ENCODE results near the gene FABP1. TPM values are rescaled to one million over a fixed set of nuclear protein-coding genes. Genes with fewer than 3 reads are reported as not detected.

Gene FABP1
- total and polyA plus RNA-seq, 2 of the 4 experiments (the other 2 are of a cell fraction) = not detected

- BruUV-seq (replicated peaks) = no TSS peak
- Histone ChIP-seq H3K9me1 (ENCODE audit: insufficient read depth, low read length) (no peaks in the 10 kb centered on the region), H3K4me1 (ENCODE audit: control insufficient read depth, insufficient read depth, low read length) (no peaks in the 10 kb centered on the region), H3K23ac (ENCODE audit: low read depth, low read length) (no peak overlapping the region), H4K5ac (ENCODE audit: low read depth, low read length) (no peak overlapping the region), H4K8ac (ENCODE audit: low read depth in 2 of 2, low read length in 2 of 2) (no peak overlapping the region), H2BK15ac (ENCODE audit: low read depth, low read length) (no peak overlapping the region), H3K9ac (ENCODE audit: low read depth, low read length) (no peak overlapping the region), H4K91ac (ENCODE audit: insufficient read depth, low read depth, low read length) (no peak overlapping the region), H3K56ac (ENCODE audit: extremely low read depth, insufficient read depth, low read length) (no peak overlapping the region), H3K9me3 (ENCODE audit: control insufficient read depth, insufficient read depth, low read length) (no peaks in the 10 kb centered on the region), H3K18ac (ENCODE audit: low read depth, low read length) (no peak overlapping the region), H3K27me3 (ENCODE audit: control insufficient read depth, insufficient read depth, low read length) (peaks cover 15% of the 10 kb centered on the region), H3K27ac (ENCODE audit: insufficient read depth, low read length) (no peak overlapping the region), H2AK9ac (replicated peaks; ENCODE audit: low read depth, low read length, poor library complexity) (no peak overlapping the region), H3K36me3 (ENCODE audit: control insufficient read depth, insufficient read depth, low read length) (no peaks in the 10 kb centered on the region), H2BK120ac (ENCODE audit: low read depth, low read length) (no peak overlapping the region), H2AK5ac (ENCODE audit: low read depth, low read length) (no peak overlapping the region), H3K79me1 (ENCODE audit: low read depth in 1 of 2, low read length in 2 of 2) (no peaks in the 10 kb centered on the region), H2BK5ac (ENCODE audit: low read depth, low read length, poor library complexity, severe bottlenecking) (no peak overlapping the region), H2BK20ac (ENCODE audit: low read depth, low read length) (no peak overlapping the region), H3K4ac (ENCODE audit: low read depth, low read length) (no peak overlapping the region), H3K4me2 (ENCODE audit: low read depth, low read length) (no peak overlapping the region), H3K4me3 (ENCODE audit: insufficient read depth, low read depth, low read length) (no peak overlapping the region), H2AFZ (replicated peaks; ENCODE audit: low read length, poor library complexity) (no peak overlapping the region), H4K20me1 (ENCODE audit: insufficient read depth, low read length) (no peaks in the 10 kb centered on the region), H3K14ac (replicated peaks; ENCODE audit: low read depth, low read length) (no peak overlapping the region)
- ChIA-PET CTCF (no interaction called here), POLR2A (ENCODE audit: unreplicated experiment) (no interaction called here)
- ATAC-seq (ENCODE audit: low read depth) (no peak), DNase-seq (no peak)
- WGBS, 2 experiments (ENCODE audit: extremely low coverage in 2 of 2, insufficient read length in 1 of 2) = no CpG with 5 or more reads among the region's 3 CpGs
- intact Hi-C loops (cut with micrococcal nuclease) = no loop called here
- in situ Hi-C loops (cut with MboI; ENCODE audit: low sequenced_read_pairs) = no loop called here
- dilution Hi-C loops (cut with HindIII; ENCODE audit: low sequenced_read_pairs, unreplicated experiment) = no loop called here
- TF ChIP-seq MAFK (IDR thresholded peaks at IDR 0.05; ENCODE audit: low read depth, low read length) (no peak), CHD1 (IDR thresholded peaks at IDR 0.05; ENCODE audit: low read depth, low read length) (no peak), POLR2A (IDR thresholded peaks at IDR 0.05; ENCODE audit: low read depth, low read length) (no peak), FOS (IDR thresholded peaks at IDR 0.05; ENCODE audit: low read depth, low read length) (no peak), RAD21 (IDR thresholded peaks at IDR 0.05; ENCODE audit: low read length) (no peak), NFE2L2 (IDR thresholded peaks at IDR 0.05; ENCODE audit: low read depth, low read length) (no peak), BHLHE40 (IDR thresholded peaks at IDR 0.05; ENCODE audit: low read depth, low read length) (no peak), MAZ (IDR thresholded peaks at IDR 0.05; ENCODE audit: borderline replicate concordance, low read depth, low read length) (no peak), RCOR1 (IDR thresholded peaks at IDR 0.05; ENCODE audit: insufficient replicate concordance, low read length) (no peak), CTCF (conservative IDR thresholded peaks at IDR 0.05; ENCODE audit: low read depth, low read length) (no peak)
These were observed 32.8 kb downstream of the FABP1 start for GRCh38 chr2:88095022-88095421.

All from IMR-90 (cell line).